HCT116 (cell line): Measurements from ENCODE around the gene FYCO1. TPM values are rescaled to one million over a fixed set of nuclear protein-coding genes. Genes with fewer than 3 reads are reported as not detected.

Source experiments
- ATAC-seq: fragments of 200-7000 bp; cut with Tn5 transposase; 2 replicates; pipeline ENCODE4 v1.9.1; 2020; ENCODE audit warnings: mild to moderate bottlenecking, moderate library complexity
- BruUV-seq: library from RNA; stranded (reverse); fragments of 400-500 nt; replicated peaks from 2 replicates; lab custom pipeline; 2021; lab: Mats Ljungman, UMichigan
- CTCF ChIA-PET: fragments of 300-600 bp; sonication (Branson Sonifier 250); formaldehyde crosslinking; loops from one replicate; lab custom pipeline; 2021; ENCODE audit warnings: antibody characterized with exemption; lab: Charles Lee
- POLR2A ChIA-PET: fragments of 300-600, 350-600 bp; sonication (Branson Sonifier 250); formaldehyde crosslinking; loops from one replicate; lab custom pipeline; 2021; ENCODE audit warnings: antibody characterized with exemption; lab: Charles Lee
- RAD21 ChIA-PET, 2 experiments: fragments of 300-600 bp; sonication (Branson Sonifier 250); formaldehyde crosslinking; loops; one replicate each; lab custom pipeline; 2023; ENCODE audit warnings: low total read pairs in 2 of 2; ENCODE audit not compliant: uncharacterized antibody in 2 of 2, unreplicated experiment in 2 of 2, low non-redundant PET in 1 of 2; lab: Charles Lee
- DNase-seq: peaks from one replicate; pipeline ENCODE4 v3.0.0-alpha.2; 2010; ENCODE audit warnings: low read depth, low spot score
- H2AFZ ChIP-seq: fragments of 200-600 bp; shearing (Covaris generic), sonication (generic); 2 replicates; pipeline ENCODE4 v1.6.1; 2017; ENCODE audit warnings: low read depth, mixed run types, mixed read lengths, antibody characterized with exemption, low read length; ENCODE audit not compliant: poor library complexity, severe bottlenecking
- H3K27ac ChIP-seq: 2 replicates; pipeline ENCODE4 v1.5.1; 2012; ENCODE audit warnings: low read depth, low read length
- H3K27me3 ChIP-seq: fragments of 200-600 bp; sonication (generic); 2 replicates; pipeline ENCODE4 v1.6.1; 2016; ENCODE audit warnings: mixed run types, low read length, mixed read lengths; ENCODE audit not compliant: insufficient read depth
- H3K36me3 ChIP-seq, 2 experiments: fragments of 200-500 bp in 1 of 2; fragments of 200-600 bp in 1 of 2; sonication (Bioruptor generic) in 1 of 2; sonication (generic) in 1 of 2; 2 replicates each; pipeline versions ENCODE4 v1.5.1 to v1.6.1; 2014 to 2016; ENCODE audit warnings: low read length in 2 of 2, inconsistent platforms in 1 of 2, mixed read lengths in 1 of 2, mixed run types in 1 of 2; ENCODE audit not compliant: insufficient read depth in 2 of 2, control insufficient read depth in 1 of 2
- H3K4me1 ChIP-seq, 2 experiments: fragments of 200-600 bp in 1 of 2; sonication (generic) in 1 of 2; 2 replicates each; pipeline versions ENCODE4 v1.5.1 to v1.6.1; 2012 to 2017; ENCODE audit warnings: low read length in 2 of 2, inconsistent platforms in 1 of 2, mild to moderate bottlenecking in 1 of 2, mixed read lengths in 1 of 2, mixed run types in 1 of 2, moderate library complexity in 1 of 2; ENCODE audit not compliant: insufficient read depth in 2 of 2, control insufficient read depth in 1 of 2
- H3K4me2 ChIP-seq: fragments of 200-600 bp; sonication (generic); 2 replicates; pipeline ENCODE4 v1.6.1; 2017; ENCODE audit warnings: mixed run types, low read length, mixed read lengths
- H3K4me3 ChIP-seq, 2 experiments: fragments of 200-600 bp in 1 of 2; sonication (generic) in 1 of 2; replicated peaks in 1 of 2; 2 replicates each; pipeline ENCODE4 v1.5.1; 2011 to 2016; ENCODE audit warnings: low read length in 2 of 2, control low read depth in 1 of 2, low read depth in 1 of 2, mild to moderate bottlenecking in 1 of 2, mixed read lengths in 1 of 2, mixed run types in 1 of 2
- H3K79me2 ChIP-seq: fragments of 200-600 bp; sonication (generic); 2 replicates; pipeline ENCODE4 v1.6.1; 2017; ENCODE audit warnings: mild to moderate bottlenecking, mixed run types, low read length, moderate library complexity, mixed read lengths; ENCODE audit not compliant: insufficient read depth
- H3K9ac ChIP-seq: fragments of 200-600 bp; sonication (generic); 2 replicates; pipeline ENCODE4 v1.6.1; 2016; ENCODE audit warnings: low read length, mixed read lengths
- H3K9me2 ChIP-seq: fragments of 200-600 bp; sonication (generic), shearing (Covaris generic); 2 replicates; pipeline ENCODE4 v1.6.1; 2017; ENCODE audit warnings: mixed run types, mild to moderate bottlenecking, moderate library complexity; ENCODE audit not compliant: insufficient read depth
- H3K9me3 ChIP-seq, 2 experiments: fragments of 200-500 bp in 1 of 2; fragments of 200-600 bp in 1 of 2; sonication (Bioruptor generic) in 1 of 2; sonication (generic) in 1 of 2; 2 replicates each; pipeline ENCODE4 v1.6.1; 2014 to 2017; ENCODE audit warnings: low read length in 2 of 2, mixed read lengths in 2 of 2, inconsistent platforms in 1 of 2, low read depth in 1 of 2, mild to moderate bottlenecking in 1 of 2, mixed run types in 1 of 2, moderate library complexity in 1 of 2; ENCODE audit not compliant: control insufficient read depth in 1 of 2, insufficient read depth in 1 of 2
- H4K20me1 ChIP-seq: fragments of 200-600 bp; sonication (generic), shearing (Covaris generic); 2 replicates; pipeline ENCODE4 v1.6.1; 2017; ENCODE audit warnings: mixed run types, mild to moderate bottlenecking, moderate library complexity; ENCODE audit not compliant: insufficient read depth
- ELF1 ChIP-seq: IDR thresholded peaks from 2 replicates; pipeline ENCODE4 v1.6.1; 2012; ENCODE audit warnings: low read depth, borderline replicate concordance
- FOSL1 ChIP-seq: IDR thresholded peaks from 2 replicates; pipeline ENCODE4 v1.6.1; 2012; ENCODE audit warnings: low read depth
- POLR2A ChIP-seq: IDR thresholded peaks from 2 replicates; pipeline ENCODE4 v1.7.0; 2011; ENCODE audit warnings: borderline replicate concordance; ENCODE audit not compliant: insufficient read depth, insufficient read length; ENCODE audit errors: extremely low read depth
- POLR2AphosphoS5 ChIP-seq: IDR thresholded peaks from 2 replicates; pipeline ENCODE4 v1.6.1; 2011; ENCODE audit warnings: mild to moderate bottlenecking, low read depth, low read length, moderate library complexity
- RAD21 ChIP-seq: IDR thresholded peaks from 2 replicates; pipeline ENCODE4 v1.6.1; 2012; ENCODE audit warnings: low read depth, mild to moderate bottlenecking
- SIN3A ChIP-seq: IDR thresholded peaks from 2 replicates; pipeline ENCODE4 v1.6.1; 2012; ENCODE audit warnings: low read depth
- TCF7L2 ChIP-seq: IDR thresholded peaks from 2 replicates; pipeline ENCODE4 v1.7.0; 2011; ENCODE audit warnings: borderline replicate concordance, inconsistent platforms; ENCODE audit not compliant: insufficient read depth, insufficient read length; ENCODE audit errors: extremely low read depth
- ZBTB33 ChIP-seq: IDR thresholded peaks from 2 replicates; pipeline ENCODE4 v1.6.1; 2011; ENCODE audit warnings: mild to moderate bottlenecking, low read length, moderate library complexity; ENCODE audit not compliant: insufficient replicate concordance; ENCODE audit errors: extremely low read depth
- ZNF274 ChIP-seq: fragments of 200-500 bp; sonication (Bioruptor generic); IDR thresholded peaks from 2 replicates; pipeline ENCODE4 v1.6.1; 2014; ENCODE audit warnings: mild to moderate bottlenecking, low read depth, low read length, inconsistent platforms
- intact Hi-C: fragments of 100-400 bp; cut with micrococcal nuclease; formaldehyde crosslinking; loops from 2 replicates; pipeline ENCODE4 v1.10.0; 2022
- total RNA-seq: library from RNA; stranded (reverse); gene quantifications from one replicate; pipeline ENCODE4 v1.2.1, GENCODE V29; 2021; ENCODE audit not compliant: unreplicated experiment
- TF ChIP-seq, protein P1 (sequence below), 3 experiments: fragments of 200-600 bp in 1 of 3; sonication (generic) in 1 of 3; IDR thresholded peaks in 2 of 3; conservative IDR thresholded peaks in 1 of 3; 2 replicates each; pipeline ENCODE4 v1.5.1; 2012 to 2017; ENCODE audit warnings: low read depth in 2 of 3, low read length in 2 of 3, antibody characterized with exemption in 1 of 3, borderline replicate concordance in 1 of 3, control low read depth in 1 of 3, mild to moderate bottlenecking in 1 of 3, mixed read lengths in 1 of 3, mixed run types in 1 of 3, moderate library complexity in 1 of 3; ENCODE audit not compliant: insufficient read depth in 1 of 3

FYCO1 gene
- total RNA-seq, 1 experiment from 2014 or later, result 15.8 TPM

DNA sequence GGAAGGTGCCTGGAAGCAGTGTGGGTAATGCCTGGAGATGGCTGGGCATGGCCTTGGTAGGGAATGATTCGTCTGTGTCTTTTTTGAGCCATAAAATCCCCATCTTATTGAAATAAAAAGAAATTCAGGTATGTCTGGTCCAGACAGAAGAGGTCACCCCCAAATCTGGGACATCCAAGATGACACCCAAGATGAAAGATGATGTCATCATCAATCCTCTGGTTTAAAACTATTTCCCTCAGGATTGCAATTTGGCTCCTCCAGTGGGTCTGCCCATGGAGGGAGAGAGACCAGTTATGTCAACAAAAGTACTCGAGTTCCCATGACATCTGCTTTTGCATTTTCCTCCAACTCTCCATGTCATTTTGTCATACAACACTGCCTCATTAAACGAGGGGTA is 126.0 kb downstream of the FYCO1 start:
- TF ChIP-seq ZNF274, result no peak
- no peak for TF ChIP-seq SIN3A
- TF ChIP-seq, protein P1, sequence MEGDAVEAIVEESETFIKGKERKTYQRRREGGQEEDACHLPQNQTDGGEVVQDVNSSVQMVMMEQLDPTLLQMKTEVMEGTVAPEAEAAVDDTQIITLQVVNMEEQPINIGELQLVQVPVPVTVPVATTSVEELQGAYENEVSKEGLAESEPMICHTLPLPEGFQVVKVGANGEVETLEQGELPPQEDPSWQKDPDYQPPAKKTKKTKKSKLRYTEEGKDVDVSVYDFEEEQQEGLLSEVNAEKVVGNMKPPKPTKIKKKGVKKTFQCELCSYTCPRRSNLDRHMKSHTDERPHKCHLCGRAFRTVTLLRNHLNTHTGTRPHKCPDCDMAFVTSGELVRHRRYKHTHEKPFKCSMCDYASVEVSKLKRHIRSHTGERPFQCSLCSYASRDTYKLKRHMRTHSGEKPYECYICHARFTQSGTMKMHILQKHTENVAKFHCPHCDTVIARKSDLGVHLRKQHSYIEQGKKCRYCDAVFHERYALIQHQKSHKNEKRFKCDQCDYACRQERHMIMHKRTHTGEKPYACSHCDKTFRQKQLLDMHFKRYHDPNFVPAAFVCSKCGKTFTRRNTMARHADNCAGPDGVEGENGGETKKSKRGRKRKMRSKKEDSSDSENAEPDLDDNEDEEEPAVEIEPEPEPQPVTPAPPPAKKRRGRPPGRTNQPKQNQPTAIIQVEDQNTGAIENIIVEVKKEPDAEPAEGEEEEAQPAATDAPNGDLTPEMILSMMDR (IDR thresholded peaks at IDR 0.05 in 2 of 3, conservative IDR thresholded peaks at IDR 0.05 in 1 of 3; ENCODE audit: borderline replicate concordance in 1 of 3, insufficient read depth in 1 of 3, low read depth in 2 of 3, low read length in 2 of 3), result no peak
- TF ChIP-seq FOSL1, result no peak
- no peak for TF ChIP-seq ZBTB33
- TF ChIP-seq ELF1, result no peak
- no peak for TF ChIP-seq TCF7L2
- TF ChIP-seq POLR2A, result no peak
- TF ChIP-seq POLR2AphosphoS5, result no peak
- TF ChIP-seq RAD21, result no peak
- ATAC-seq (no peak), DNase-seq (no peak)
- ChIA-PET RAD21 (no interaction called here), POLR2A (no interaction called here), CTCF (no interaction called here)
- no peaks in the 10 kb centered on the region for H3K36me3 ChIP-seq
- H3K9ac ChIP-seq, result no peak overlapping the region
- BruUV-seq, result no TSS peak
- no peak overlapping the region for H3K4me2 ChIP-seq
- H4K20me1 ChIP-seq, result no peaks in the 10 kb centered on the region
- no peaks in the 10 kb centered on the region for H3K27me3 ChIP-seq
- no peaks in the 10 kb centered on the region for H3K9me3 ChIP-seq
- H3K4me3 ChIP-seq, result no peak overlapping the region
- H2AFZ ChIP-seq, result no peak overlapping the region
- H3K27ac ChIP-seq, result no peak overlapping the region
- no peaks in the 10 kb centered on the region for H3K4me1 ChIP-seq
- H3K79me2 ChIP-seq, result no peaks in the 10 kb centered on the region
- intact Hi-C loops, result no loop called here
- H3K9me2 ChIP-seq, result no peaks in the 10 kb centered on the region
